ENCODE data around the gene THSD8.

GRCh38 chr19:12794971-12795381 is 6.9 kb upstream of the THSD8 start:
- TF ChIP-seq CTCF (tag by site-specific recombination; IDR thresholded peaks at IDR 0.05), result no peak
- no peak for TF ChIP-seq ZBTB8A (tag by site-specific recombination; IDR thresholded peaks at IDR 0.05)
- no peak for TF ChIP-seq KLF16 (tag by site-specific recombination; IDR thresholded peaks at IDR 0.05)
- TF ChIP-seq ZFHX2 (tag by site-specific recombination; conservative IDR thresholded peaks at IDR 0.05), result no peak
- no peak for TF ChIP-seq ZNF549 (tag by site-specific recombination; IDR thresholded peaks at IDR 0.05)
- no peak for TF ChIP-seq ZNF776 (tag by site-specific recombination; IDR thresholded peaks at IDR 0.05; ENCODE audit: borderline replicate concordance)
- TF ChIP-seq, protein P1, sequence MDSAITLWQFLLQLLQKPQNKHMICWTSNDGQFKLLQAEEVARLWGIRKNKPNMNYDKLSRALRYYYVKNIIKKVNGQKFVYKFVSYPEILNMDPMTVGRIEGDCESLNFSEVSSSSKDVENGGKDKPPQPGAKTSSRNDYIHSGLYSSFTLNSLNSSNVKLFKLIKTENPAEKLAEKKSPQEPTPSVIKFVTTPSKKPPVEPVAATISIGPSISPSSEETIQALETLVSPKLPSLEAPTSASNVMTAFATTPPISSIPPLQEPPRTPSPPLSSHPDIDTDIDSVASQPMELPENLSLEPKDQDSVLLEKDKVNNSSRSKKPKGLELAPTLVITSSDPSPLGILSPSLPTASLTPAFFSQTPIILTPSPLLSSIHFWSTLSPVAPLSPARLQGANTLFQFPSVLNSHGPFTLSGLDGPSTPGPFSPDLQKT (IDR thresholded peaks at IDR 0.05; ENCODE audit: borderline replicate concordance, low read depth, low read length), result no peak
- no peak for TF ChIP-seq MEIS1 (CRISPR knock-in tag; IDR thresholded peaks at IDR 0.05; ENCODE audit: borderline replicate concordance)
